ENCODE measurements around the gene PCDH9. TPM values are rescaled to one million over a fixed set of nuclear protein-coding genes. Genes with fewer than 3 reads are reported as not detected.

PCDH9 gene
- polyA plus RNA-seq, 4 donors: 0.27 to 1.1 (median 0.72) TPM; not detected in 1

GRCh38 chr13:67134417-67135129 is 95.6 kb downstream of the PCDH9 start:
- 27 to 31% (median 31%) methylated on average over 7 of the region's 7 CpGs for WGBS, 3 donors
- no peak for FAIRE-seq

GRCh38 chr13:67133476-67133875 is 96.7 kb downstream of the PCDH9 start:
- Histone ChIP-seq H3K27me3 (ENCODE audit: control insufficient read depth in 3 of 3, insufficient read depth in 3 of 3, low read length in 3 of 3) (no peaks in the 10 kb centered on the region), H3K4me1 (ENCODE audit: control insufficient read depth in 3 of 3, insufficient read depth in 2 of 3, low read depth in 1 of 3, low read length in 2 of 3) (no peaks in the 10 kb centered on the region), H3K4me3 (ENCODE audit: low read depth in 1 of 3, low read length in 3 of 3) (no peak overlapping the region), H3K27ac (ENCODE audit: low read depth in 1 of 3, low read length in 2 of 3) (no peak overlapping the region), H3K9me3 (ENCODE audit: control insufficient read depth in 2 of 2, insufficient read depth in 1 of 2, low read depth in 1 of 2, low read length in 1 of 2) (no peaks in the 10 kb centered on the region), H3K36me3 (ENCODE audit: control insufficient read depth in 3 of 3, insufficient read depth in 2 of 3, low read depth in 1 of 3, low read length in 3 of 3) (no peaks in the 10 kb centered on the region)
- 22 to 64% (median 32%) methylated on average over 1 of the region's 1 CpG for WGBS, 3 donors
- FAIRE-seq (no peak), DNase-seq (peak in 1 of 2 donors; percentile 18)

More at GRCh38 chr13:67134417-67135129, 95.6 kb downstream of the PCDH9 start:
- Histone ChIP-seq H3K4me3 (ENCODE audit: low read depth in 1 of 3, low read length in 3 of 3) (peak overlapping the region in 1 of 3 donors; percentile 3), H3K27ac (ENCODE audit: low read depth in 1 of 3, low read length in 2 of 3) (no peak overlapping the region), H3K9me3 (ENCODE audit: control insufficient read depth in 2 of 2, insufficient read depth in 1 of 2, low read depth in 1 of 2, low read length in 1 of 2) (no peaks in the 10 kb centered on the region), H3K4me1 (ENCODE audit: control insufficient read depth in 3 of 3, insufficient read depth in 2 of 3, low read depth in 1 of 3, low read length in 2 of 3) (no peaks in the 10 kb centered on the region), H3K36me3 (ENCODE audit: control insufficient read depth in 3 of 3, insufficient read depth in 2 of 3, low read depth in 1 of 3, low read length in 3 of 3) (no peaks in the 10 kb centered on the region), H3K27me3 (ENCODE audit: control insufficient read depth in 3 of 3, insufficient read depth in 3 of 3, low read length in 3 of 3) (no peaks in the 10 kb centered on the region)
- no peak for DNase-seq

GRCh38 chr13:67131393-67131792 is 98.7 kb downstream of the PCDH9 start:
- Histone ChIP-seq H3K27me3 (ENCODE audit: control insufficient read depth in 3 of 3, insufficient read depth in 3 of 3, low read length in 3 of 3) (no peaks in the 10 kb centered on the region), H3K4me1 (ENCODE audit: control insufficient read depth in 3 of 3, insufficient read depth in 2 of 3, low read depth in 1 of 3, low read length in 2 of 3) (no peaks in the 10 kb centered on the region), H3K4me3 (ENCODE audit: low read depth in 1 of 3, low read length in 3 of 3) (no peak overlapping the region), H3K27ac (ENCODE audit: low read depth in 1 of 3, low read length in 2 of 3) (no peak overlapping the region), H3K36me3 (ENCODE audit: control insufficient read depth in 3 of 3, insufficient read depth in 2 of 3, low read depth in 1 of 3, low read length in 3 of 3) (no peaks in the 10 kb centered on the region), H3K9me3 (ENCODE audit: control insufficient read depth in 2 of 2, insufficient read depth in 1 of 2, low read depth in 1 of 2, low read length in 1 of 2) (no peaks in the 10 kb centered on the region)
- FAIRE-seq (no peak), DNase-seq (no peak)
- 86 to 95% (median 93%) methylated on average over 1 of the region's 1 CpG for WGBS, 3 donors

DNA sequence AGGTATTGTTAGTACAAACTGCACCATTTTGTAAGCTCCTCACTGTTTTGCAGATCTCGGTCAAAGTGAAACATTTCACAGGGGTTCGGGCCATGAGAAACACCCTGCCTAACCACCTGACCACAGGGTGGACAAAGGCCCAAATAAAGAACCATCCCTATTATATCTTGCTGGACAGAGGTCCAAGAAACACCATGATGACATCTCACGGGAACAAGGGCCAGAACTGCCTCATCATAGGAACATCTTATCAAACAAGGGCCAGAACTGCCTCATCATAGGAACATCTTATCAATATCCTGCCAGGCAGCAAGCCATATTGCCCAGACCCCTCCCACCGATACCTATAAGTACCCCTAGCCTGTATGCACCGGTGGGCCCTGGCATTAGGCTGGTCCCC is 99.7 kb downstream of the PCDH9 start:
- Histone ChIP-seq H3K4me3 (ENCODE audit: low read depth in 1 of 3, low read length in 3 of 3) (no peak overlapping the region), H3K9me3 (ENCODE audit: control insufficient read depth in 2 of 2, insufficient read depth in 1 of 2, low read depth in 1 of 2, low read length in 1 of 2) (no peaks in the 10 kb centered on the region), H3K27me3 (ENCODE audit: control insufficient read depth in 3 of 3, insufficient read depth in 3 of 3, low read length in 3 of 3) (no peaks in the 10 kb centered on the region), H3K27ac (ENCODE audit: low read depth in 1 of 3, low read length in 2 of 3) (no peak overlapping the region), H3K36me3 (ENCODE audit: control insufficient read depth in 3 of 3, insufficient read depth in 2 of 3, low read depth in 1 of 3, low read length in 3 of 3) (no peaks in the 10 kb centered on the region), H3K4me1 (ENCODE audit: control insufficient read depth in 3 of 3, insufficient read depth in 2 of 3, low read depth in 1 of 3, low read length in 2 of 3) (no peaks in the 10 kb centered on the region)
- FAIRE-seq (no peak), DNase-seq (no peak)
- WGBS, 3 donors: 65 to 74% (median 68%) methylated on average over 5 of the region's 5 CpGs

DNA sequence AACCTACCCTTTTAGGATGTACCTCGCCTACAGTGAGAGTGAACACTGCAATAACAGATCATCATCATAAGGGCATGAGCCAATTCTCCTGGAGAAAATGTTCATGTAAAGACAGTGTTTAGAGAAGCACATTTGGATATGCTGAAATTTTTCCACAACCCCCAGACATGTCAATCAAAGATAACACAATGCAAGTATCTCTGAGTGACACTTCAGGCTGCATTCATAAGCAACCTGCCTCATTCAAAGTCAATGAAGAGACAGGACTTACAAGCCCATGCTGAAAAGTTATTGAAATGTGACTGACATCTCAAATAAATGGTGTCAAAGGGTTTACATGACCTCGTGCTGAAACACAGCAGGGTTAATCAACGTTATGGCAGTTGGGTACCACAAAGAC is 102.0 kb downstream of the PCDH9 start:
- FAIRE-seq (no peak), DNase-seq (no peak)
- H3K4me3 ChIP-seq (ENCODE audit: low read depth in 1 of 3, low read length in 3 of 3): no peak overlapping the region
- no peaks in the 10 kb centered on the region for H3K4me1 ChIP-seq (ENCODE audit: control insufficient read depth in 3 of 3, insufficient read depth in 2 of 3, low read depth in 1 of 3, low read length in 2 of 3)
- 63 to 67% (median 66%) methylated on average over 3 of the region's 3 CpGs for WGBS, 3 donors
- H3K27me3 ChIP-seq (ENCODE audit: control insufficient read depth in 3 of 3, insufficient read depth in 3 of 3, low read length in 3 of 3): no peaks in the 10 kb centered on the region
- H3K36me3 ChIP-seq (ENCODE audit: control insufficient read depth in 3 of 3, insufficient read depth in 2 of 3, low read depth in 1 of 3, low read length in 3 of 3): no peaks in the 10 kb centered on the region
- H3K27ac ChIP-seq (ENCODE audit: low read depth in 1 of 3, low read length in 2 of 3): no peak overlapping the region
- H3K9me3 ChIP-seq (ENCODE audit: control insufficient read depth in 2 of 2, insufficient read depth in 1 of 2, low read depth in 1 of 2, low read length in 1 of 2): no peaks in the 10 kb centered on the region

- Histone ChIP-seq H3K36me3 (ENCODE audit: control insufficient read depth in 3 of 3, insufficient read depth in 2 of 3, low read depth in 1 of 3, low read length in 3 of 3) (no peaks in the 10 kb centered on the region), H3K27me3 (ENCODE audit: control insufficient read depth in 3 of 3, insufficient read depth in 3 of 3, low read length in 3 of 3) (no peaks in the 10 kb centered on the region), H3K4me3 (ENCODE audit: low read depth in 1 of 3, low read length in 3 of 3) (no peak overlapping the region), H3K27ac (ENCODE audit: low read depth in 1 of 3, low read length in 2 of 3) (no peak overlapping the region), H3K4me1 (ENCODE audit: control insufficient read depth in 3 of 3, insufficient read depth in 2 of 3, low read depth in 1 of 3, low read length in 2 of 3) (no peaks in the 10 kb centered on the region), H3K9me3 (ENCODE audit: control insufficient read depth in 2 of 2, insufficient read depth in 1 of 2, low read depth in 1 of 2, low read length in 1 of 2) (no peaks in the 10 kb centered on the region)
- no peak for DNase-seq
- no peak for FAIRE-seq
Measured at GRCh38 chr13:67125681-67126080, 104.5 kb downstream of the PCDH9 start.

DNA sequence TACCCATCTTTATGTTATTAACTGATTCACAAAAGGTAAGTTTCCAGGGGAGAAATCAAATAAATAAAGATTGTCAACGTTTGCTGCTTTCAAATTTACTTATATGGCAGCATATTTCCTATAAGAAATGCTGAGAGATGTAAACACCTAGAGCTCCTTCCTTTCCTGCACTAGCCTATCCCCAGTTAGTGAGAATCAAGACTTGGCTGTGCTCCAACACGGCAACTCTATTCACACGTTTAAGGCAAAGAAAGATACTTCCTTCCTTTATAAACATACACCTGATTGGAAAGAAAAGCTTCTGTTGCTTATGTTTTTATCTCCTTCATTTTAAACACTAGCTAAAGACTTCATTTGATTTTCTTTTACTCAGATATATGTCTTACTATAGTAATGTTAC is 107.0 kb downstream of the PCDH9 start:
- WGBS, 3 donors: 5 to 16% (median 6%) methylated on average over 3 of the region's 3 CpGs
- Histone ChIP-seq H3K9me3 (ENCODE audit: control insufficient read depth in 2 of 2, insufficient read depth in 1 of 2, low read depth in 1 of 2, low read length in 1 of 2) (no peaks in the 10 kb centered on the region), H3K4me3 (ENCODE audit: low read depth in 1 of 3, low read length in 3 of 3) (no peak overlapping the region), H3K27me3 (ENCODE audit: control insufficient read depth in 3 of 3, insufficient read depth in 3 of 3, low read length in 3 of 3) (no peaks in the 10 kb centered on the region), H3K27ac (ENCODE audit: low read depth in 1 of 3, low read length in 2 of 3) (no peak overlapping the region), H3K36me3 (ENCODE audit: control insufficient read depth in 3 of 3, insufficient read depth in 2 of 3, low read depth in 1 of 3, low read length in 3 of 3) (no peaks in the 10 kb centered on the region), H3K4me1 (ENCODE audit: control insufficient read depth in 3 of 3, insufficient read depth in 2 of 3, low read depth in 1 of 3, low read length in 2 of 3) (no peaks in the 10 kb centered on the region)
- FAIRE-seq (no peak), DNase-seq (peak in 1 of 2 donors; percentile 58)

GRCh38 chr13:67122251-67122650 is 107.9 kb downstream of the PCDH9 start:
- DNase-seq (no peak), FAIRE-seq (no peak)
- Histone ChIP-seq H3K27ac (ENCODE audit: low read depth in 1 of 3, low read length in 2 of 3) (no peak overlapping the region), H3K4me3 (ENCODE audit: low read depth in 1 of 3, low read length in 3 of 3) (no peak overlapping the region), H3K27me3 (ENCODE audit: control insufficient read depth in 3 of 3, insufficient read depth in 3 of 3, low read length in 3 of 3) (no peaks in the 10 kb centered on the region), H3K36me3 (ENCODE audit: control insufficient read depth in 3 of 3, insufficient read depth in 2 of 3, low read depth in 1 of 3, low read length in 3 of 3) (no peaks in the 10 kb centered on the region), H3K4me1 (ENCODE audit: control insufficient read depth in 3 of 3, insufficient read depth in 2 of 3, low read depth in 1 of 3, low read length in 2 of 3) (no peaks in the 10 kb centered on the region), H3K9me3 (ENCODE audit: control insufficient read depth in 2 of 2, insufficient read depth in 1 of 2, low read depth in 1 of 2, low read length in 1 of 2) (no peaks in the 10 kb centered on the region)
- 67 to 75% (median 68%) methylated on average over 6 of the region's 6 CpGs for WGBS, 3 donors

Data from small intestine (tissue), 7 donors.